NK-92 (cell line): Measurements from ENCODE around the gene KMT5C.
"Not testable (repeated sequence)": the region's sequence is repeated elsewhere in the genome, so short reads cannot be mapped to it uniquely, and the experiment has no call there.

Experiments used
- DNase-seq: peaks from one replicate; lab custom pipeline; 2025; ENCODE audit not compliant: unreplicated experiment; lab: John Stamatoyannopoulos, UW

Gene KMT5C

GRCh38 chr19:55315956-55316525 is 23.6 kb upstream of the KMT5C start:
- DNase-seq = no peak

- no peak for DNase-seq
Observed at GRCh38 chr19:55316646-55317045, 23.0 kb upstream of the KMT5C start.

DNA sequence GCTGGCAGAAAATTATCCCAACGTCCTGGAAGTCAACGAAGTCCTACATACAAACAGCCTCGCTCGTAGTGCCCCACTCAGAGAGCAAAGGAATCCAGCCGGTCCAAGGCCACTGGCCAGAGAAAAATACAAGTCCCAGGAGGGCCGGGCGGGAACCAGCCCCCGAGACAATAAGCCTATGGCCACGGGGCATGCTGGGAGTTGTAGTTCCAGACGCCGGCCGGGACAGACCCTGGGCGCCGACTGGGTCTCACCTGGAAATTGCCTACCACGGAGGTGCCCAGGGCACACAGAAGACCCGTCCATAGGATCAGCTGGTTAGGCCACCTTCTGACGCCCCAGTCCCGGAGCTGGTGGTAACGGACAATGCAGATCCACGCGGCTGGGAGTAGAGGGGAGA is 19.9 kb upstream of the KMT5C start:
- DNase-seq = no peak

GRCh38 chr19:55320844-55321419 is 18.7 kb upstream of the KMT5C start:
- no peak for DNase-seq

GRCh38 chr19:55321466-55322137 is 18.1 kb upstream of the KMT5C start:
- no peak for DNase-seq

- DNase-seq = no peak
Observed at GRCh38 chr19:55322204-55322885, 17.3 kb upstream of the KMT5C start.

GRCh38 chr19:55324662-55325061 is 15.0 kb upstream of the KMT5C start:
- no peak for DNase-seq

GRCh38 chr19:55325172-55325571 is 14.5 kb upstream of the KMT5C start, which contains the start of gene TMEM150B:
Gene TMEM150B (minus strand): TSS chr19:55325341. CDS start chr19:55321036, 4,305 bp downstream.
- DNase-seq = no peak

- not testable (repeated sequence) for DNase-seq
Observed at GRCh38 chr19:55328774-55329318, 10.8 kb upstream of the KMT5C start.

DNA sequence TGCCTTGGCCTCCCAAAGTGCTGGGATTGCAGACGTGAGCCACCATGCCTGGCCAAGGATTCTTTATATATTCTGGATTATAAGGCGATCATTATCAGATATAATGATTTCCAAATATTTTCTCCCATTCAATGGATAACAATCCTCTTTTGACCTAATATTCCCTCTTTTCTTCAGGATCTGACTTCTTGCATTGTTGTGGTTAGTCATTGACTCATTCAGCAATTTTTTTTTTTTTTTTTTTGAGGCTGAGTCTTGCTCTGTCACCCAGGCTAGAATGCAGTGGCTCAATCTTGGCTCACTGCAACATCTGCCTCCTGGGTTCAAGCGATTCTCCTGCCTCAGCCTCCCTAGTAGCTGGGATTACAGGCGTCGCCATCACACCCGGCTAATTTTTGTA is 9.9 kb upstream of the KMT5C start:
- not testable (repeated sequence) for DNase-seq

GRCh38 chr19:55333870-55334269 is 5.8 kb upstream of the KMT5C start:
- DNase-seq = no peak

DNA sequence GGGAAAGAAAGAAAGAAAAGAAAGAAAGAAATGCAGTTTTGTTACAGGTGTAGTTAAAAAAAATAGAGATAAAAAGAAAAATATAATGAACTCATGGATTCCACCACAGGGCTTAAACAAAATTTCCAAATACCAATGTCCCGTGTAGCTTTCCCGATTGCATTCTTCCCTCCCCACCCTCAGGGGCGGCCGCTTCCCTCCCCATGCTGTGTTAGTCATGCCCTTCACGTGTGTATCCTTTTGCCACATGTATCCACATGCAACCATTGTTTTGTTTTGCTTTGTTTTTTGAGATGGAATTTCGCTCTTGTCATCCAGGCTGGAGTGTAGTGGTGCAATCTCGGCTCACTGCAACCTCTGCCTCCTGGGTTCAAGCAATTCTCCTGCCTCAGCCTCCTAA is 3.6 kb upstream of the KMT5C start:
- no peak for DNase-seq

DNA sequence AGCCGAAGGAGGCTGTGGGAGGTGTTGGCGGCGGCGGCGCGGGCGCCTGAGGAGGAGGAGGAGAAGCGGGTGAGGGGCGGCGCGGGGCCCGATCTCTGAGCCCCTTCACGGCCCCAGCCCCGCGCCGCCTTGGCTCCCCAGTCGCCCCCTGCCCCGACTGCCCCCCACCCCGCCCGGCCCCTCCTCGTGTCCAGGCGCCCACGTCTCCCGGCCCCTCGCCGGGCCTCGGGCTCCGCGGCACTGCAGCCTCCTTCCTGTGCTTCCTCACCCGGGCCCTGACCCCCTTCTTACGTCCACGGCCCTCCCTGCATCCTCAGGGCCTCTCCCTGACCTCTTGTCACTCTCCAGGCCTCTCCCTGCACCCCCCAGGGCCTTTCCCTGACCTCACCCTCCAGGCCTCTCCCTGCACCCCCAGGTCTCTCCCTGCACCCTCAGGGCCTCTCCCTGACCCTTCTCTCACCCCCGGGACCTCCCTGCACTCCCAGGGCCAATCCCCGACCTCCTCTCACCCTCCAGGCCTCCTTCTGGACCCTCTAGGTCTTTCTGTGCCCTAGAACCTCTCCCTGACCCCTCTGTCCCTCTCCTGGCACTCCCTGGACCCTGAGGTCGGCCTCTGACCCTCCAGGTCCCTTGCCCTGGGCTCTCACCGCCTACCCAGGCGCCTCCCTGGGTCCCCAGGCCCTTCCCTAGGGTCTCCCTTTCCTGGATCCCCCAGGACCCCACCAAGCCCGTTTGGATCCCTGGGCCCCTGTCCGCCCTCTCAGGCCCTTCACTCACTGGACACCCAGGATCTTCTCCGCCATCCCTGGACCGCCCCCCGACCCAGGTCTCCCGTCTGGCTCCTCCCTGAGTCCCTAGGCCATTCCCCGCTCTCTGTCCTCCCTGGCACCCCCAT is 460 bp downstream of the KMT5C start:
- no peak for DNase-seq

- no peak for DNase-seq
Observed at GRCh38 chr19:55340784-55341147, 1.1 kb downstream of the KMT5C start.

- no peak for DNase-seq
Observed at GRCh38 chr19:55341171-55341588, 1.5 kb downstream of the KMT5C start.

GRCh38 chr19:55341595-55342531 is 2.2 kb downstream of the KMT5C start:
- DNase-seq = no peak

DNA sequence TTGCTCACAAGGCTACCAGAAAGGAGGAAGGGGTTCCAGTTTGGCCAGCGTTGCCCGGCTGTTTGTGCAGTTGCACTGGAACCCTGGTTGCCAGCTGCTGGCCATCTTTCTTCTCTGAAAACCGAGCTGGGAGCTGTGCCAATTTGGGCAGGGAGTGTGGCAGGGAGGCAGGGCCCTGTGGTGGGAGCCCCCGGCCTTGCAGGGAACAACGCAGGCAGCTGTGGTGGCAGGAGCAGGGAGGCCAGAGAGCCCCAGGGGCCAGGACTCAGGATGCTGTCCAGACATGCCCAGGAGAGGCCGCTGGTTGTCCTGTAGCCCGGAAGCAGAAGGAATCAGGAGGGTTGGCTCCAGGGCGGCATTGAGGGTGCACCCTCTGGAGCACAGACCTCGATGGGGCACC is 4.8 kb downstream of the KMT5C start:
- no peak for DNase-seq

DNA sequence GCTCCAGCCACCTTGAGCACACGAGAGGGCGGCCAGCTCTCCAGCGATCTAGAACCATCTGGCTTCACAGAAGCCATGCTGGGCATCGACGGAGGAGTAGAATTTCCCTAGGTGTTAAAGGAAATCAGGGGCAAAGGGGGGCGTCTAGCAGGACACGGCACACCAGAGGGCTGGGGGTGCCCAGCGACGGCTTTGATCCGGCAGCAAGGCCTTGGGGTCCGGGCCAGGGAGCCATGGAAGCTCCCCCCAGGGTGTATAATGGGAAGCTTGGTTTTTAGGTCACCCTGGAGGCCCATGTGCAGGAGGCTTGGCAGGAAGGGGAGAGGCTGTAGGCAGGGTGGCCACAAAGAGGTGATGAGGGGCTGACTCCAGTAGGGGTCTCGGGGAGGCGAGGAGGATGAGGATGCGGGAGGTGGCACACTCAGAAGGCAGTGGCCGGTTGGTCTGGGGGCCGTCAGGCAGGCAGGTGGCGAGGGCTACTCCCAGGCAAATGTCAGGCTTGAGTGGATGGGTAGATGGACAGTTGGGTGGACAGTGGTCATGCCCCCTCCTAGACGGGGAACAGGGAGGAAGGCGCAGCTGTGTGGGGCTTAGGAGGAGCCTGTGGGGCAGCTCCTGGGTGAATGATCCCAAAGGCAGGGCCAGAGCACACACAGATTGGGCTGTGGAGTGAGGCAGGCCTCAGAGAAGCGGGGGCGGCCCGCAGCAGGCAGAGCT is 5.6 kb downstream of the KMT5C start:
- DNase-seq = no peak
